NCI-H345 treated with DMSO at 0.1 percent for 48 hours (cell line): ENCODE data around the gene NET1.
A peak's percentile ranks its signal among the peaks of the same experiment; 100 is the strongest.

Source experiments
- DNase-seq: peaks from one replicate; lab custom pipeline; 2025; ENCODE audit not compliant: unreplicated experiment; lab: John Stamatoyannopoulos, UW

NET1 gene

DNA sequence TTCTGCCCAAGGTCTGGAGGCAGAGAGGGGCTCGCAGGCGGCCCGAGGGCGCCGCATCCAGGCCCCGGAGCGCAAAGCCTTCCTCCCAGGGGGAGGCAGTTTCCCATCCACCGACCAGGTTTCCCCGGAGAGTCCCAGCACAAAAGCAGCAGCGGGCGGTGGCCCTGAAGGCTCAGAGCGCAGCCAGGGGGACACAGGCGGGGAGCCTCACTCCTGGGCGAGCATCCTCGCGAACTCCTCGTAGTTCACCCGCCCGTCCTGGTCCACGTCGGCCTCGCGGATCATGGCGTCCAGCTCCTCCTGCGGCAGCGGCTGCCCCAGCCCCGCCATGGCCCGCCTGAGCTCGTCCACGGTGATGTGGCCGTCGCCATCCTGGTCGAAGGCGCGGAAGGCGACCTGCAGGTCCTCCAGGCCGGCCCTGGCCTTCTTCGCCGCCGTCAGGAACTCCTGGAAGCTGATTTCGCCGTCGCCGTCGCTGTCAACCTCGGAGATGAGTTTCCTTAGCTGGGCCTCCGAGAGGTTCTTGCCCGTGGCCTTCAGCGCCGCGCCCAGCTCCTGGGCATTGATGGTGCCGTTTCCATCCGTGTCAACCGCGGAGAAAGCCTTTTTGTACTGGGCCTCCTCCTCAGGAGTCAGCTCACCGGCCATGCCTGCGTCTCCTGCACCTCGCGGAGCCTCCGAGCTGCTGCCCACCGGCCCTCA is 86.6 kb downstream of the NET1 start:
- DNase-seq = no peak

DNA sequence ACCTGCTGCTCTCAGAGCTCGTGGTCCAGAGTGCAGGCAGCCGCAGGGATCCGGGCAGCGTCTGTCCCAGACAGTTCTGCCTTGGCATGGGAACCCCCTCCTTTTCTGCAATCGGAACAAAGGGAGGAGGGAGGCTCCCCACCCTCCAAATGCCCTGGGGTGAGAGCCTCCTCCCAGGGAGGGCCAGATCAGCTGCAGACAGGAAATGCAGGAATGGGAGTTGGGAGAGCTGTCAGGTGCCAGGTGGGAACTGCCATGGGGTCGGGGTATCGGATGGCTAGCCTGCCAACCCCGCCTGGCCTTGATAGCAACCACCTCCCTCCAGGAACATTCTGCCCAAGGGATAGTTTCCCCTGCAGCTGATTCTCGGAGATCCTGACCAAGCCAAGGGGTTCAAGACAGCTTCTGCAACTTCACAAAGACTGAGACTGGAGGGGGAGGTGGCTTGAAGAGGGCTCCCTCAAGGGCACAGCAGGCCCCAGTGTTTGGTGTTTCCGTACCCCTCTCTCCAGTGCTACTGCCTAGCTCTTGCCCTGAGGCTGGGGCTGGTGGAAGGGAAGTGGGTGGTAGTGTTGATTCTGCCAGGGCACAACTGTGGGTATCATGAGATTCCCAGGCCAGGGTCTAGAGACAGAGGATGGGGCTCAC is 87.3 kb downstream of the NET1 start, which contains the start of gene CALML5:
Gene CALML5, minus strand, starts transcription at position 78 of the 648 bp plus-strand sequence. CDS start 132 bp downstream, outside the sequence.
- no peak for DNase-seq

DNA sequence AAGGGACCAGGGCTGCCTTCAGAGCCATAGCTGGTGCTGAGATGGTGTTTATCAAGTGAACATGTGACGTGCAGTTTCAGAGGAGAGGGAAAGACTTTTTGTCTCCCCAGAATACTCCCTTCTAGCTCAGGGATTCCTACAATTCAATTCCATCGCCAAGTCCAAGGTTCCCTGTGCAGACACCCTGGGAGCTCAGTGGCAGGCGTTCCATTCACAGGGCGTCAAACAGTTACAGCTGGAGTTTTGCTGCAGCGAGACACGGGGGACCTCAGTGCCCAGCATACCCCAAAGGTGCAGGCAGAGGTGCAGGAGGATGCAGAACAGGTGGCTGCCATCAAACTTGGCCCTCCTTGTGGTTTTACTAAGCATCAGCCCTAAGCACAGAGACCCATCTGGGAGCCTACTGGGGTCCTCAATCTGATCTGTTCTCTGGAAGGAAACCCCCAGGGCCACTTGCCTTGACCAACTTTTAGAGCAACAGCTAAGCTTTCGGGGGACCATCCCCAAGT is 87.9 kb downstream of the NET1 start:
- DNase-seq = no peak

DNA sequence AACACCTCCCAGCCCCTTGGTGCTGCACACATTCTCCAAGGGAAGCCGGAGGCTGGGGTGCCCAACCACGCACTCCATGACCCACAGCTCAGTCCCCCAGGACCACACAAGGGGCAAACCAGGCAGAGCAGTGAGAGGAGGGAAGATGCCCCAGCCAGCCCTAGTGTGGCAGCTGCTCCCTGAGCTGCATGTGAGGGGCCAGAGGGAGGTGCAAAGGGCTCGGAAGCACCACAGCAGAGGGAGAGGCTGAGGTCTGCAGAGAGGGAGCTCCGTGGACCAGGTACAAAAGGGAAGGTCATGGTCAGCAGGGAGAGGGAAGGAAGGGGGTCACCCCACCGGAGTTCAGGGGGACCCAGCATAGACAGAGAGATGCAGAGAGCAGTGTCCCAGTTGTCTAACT is 88.6 kb downstream of the NET1 start:
- DNase-seq = no peak

GRCh38 chr10:5502061-5502521 is 89.7 kb downstream of the NET1 start:
- DNase-seq = no peak

DNA sequence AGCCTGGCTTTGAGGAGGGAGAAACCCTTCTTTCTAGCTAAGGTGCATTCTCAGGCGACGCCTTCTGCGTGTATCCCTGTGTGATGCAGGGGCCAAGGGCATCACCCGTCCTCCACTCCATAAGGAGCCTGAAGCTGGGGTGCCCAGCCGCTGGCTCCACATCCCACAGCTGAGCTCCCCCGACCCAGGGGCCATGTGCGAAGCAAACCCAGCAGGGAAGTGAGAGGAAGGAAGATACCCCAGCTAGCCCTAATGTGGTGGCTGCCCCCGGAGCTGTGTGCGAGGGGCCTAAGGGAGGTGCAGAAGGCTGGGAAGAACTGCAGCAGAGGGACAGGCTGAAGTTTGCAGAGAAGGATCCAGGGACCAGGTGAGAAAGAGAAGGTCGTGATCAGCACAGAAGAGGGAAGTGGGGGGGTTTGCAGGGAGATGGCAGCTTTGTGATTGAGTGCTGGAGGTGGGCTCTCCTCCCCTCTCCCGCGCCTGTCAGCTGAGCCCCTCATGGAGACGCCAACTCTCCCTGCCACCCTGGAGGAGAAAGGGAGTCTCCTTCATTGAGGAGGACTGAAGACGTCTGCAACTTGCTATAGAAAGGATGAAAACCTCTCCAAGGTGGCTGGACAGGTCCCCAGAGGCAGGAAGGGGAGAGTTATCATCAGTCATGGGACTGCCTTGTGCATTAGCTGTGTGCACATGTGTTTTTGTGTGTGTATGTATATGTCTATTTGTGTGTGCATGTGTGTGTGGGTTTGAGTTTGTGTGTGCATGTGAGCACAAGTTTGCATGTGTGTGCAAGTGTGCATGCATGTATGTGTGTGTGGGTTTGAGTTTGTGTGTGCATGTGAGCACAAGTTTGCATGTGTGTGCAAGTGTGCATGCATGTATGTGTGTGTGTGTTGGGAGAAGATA is 90.5 kb downstream of the NET1 start:
- DNase-seq = no peak

DNA sequence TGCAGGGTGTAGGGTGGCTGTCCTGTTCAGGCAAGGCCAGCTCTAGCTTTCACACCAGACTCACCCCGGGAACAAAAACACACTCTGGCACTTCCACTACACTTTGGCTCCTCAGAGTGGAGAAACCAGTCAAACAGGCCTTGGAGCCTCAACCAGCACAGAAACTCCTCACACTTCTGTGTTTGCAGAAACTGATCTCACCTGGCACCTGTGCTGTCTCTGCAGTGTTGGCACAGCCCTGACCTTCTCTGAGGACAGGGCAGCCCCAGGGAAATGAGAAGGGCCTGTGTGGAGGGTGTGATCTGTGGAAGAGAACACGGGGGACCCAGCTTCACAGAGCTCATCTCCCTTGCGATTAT is 91.1 kb downstream of the NET1 start:
- peak; percentile 67 for DNase-seq

GRCh38 chr10:5504146-5505072 is 92.1 kb downstream of the NET1 start:
- peak; percentile 50 for DNase-seq

- DNase-seq = no peak
These were observed 93.9 kb downstream of the NET1 start for GRCh38 chr10:5506246-5506645.

- DNase-seq = no peak
These were observed 94.6 kb downstream of the NET1 start for GRCh38 chr10:5506751-5507648.

GRCh38 chr10:5507649-5508131 is 95.3 kb downstream of the NET1 start:
- DNase-seq = no peak

GRCh38 chr10:5508161-5508604 is 95.8 kb downstream of the NET1 start:
- no peak for DNase-seq
